PC-9 (cell line): ENCODE results near the gene ASRGL1. TPM values are rescaled to one million over a fixed set of nuclear protein-coding genes. Genes with fewer than 3 reads are reported as not detected.
A peak's percentile ranks its signal among the peaks of the same experiment; 100 is the strongest.
"Not testable (repeated sequence)": the region's sequence is repeated elsewhere in the genome, so short reads cannot be mapped to it uniquely, and the experiment has no call there.

Experiments used
- BruUV-seq: library from RNA; stranded (reverse); fragments of 400-500 nt; replicated peaks from 2 replicates; lab custom pipeline; 2021; lab: Mats Ljungman, UMichigan
- CTCF ChIA-PET: fragments of 300-600 bp; sonication (Branson Sonifier 250); formaldehyde crosslinking; loops from one replicate; lab custom pipeline; 2022; ENCODE audit warnings: antibody characterized with exemption; lab: Charles Lee
- POLR2A ChIA-PET: fragments of 300-600 bp; sonication (Branson Sonifier 250); formaldehyde crosslinking; loops from one replicate; lab custom pipeline; 2022; ENCODE audit warnings: antibody characterized with exemption; ENCODE audit not compliant: unreplicated experiment; lab: Charles Lee
- DNase-seq, 2 experiments: peaks; one replicate each; pipeline versions ENCODE4 v3.0.0 to v3.0.0-alpha.2; 2015 to 2022; ENCODE audit warnings: mixed read lengths in 1 of 2
- H2AFZ ChIP-seq: fragments of 200-600 bp; sonication (generic); 2 replicates; pipeline ENCODE4 v1.8.1; 2017; ENCODE audit warnings: antibody characterized with exemption
- H3F3A ChIP-seq: fragments of 200-600 bp; sonication (generic); 2 replicates; pipeline ENCODE4 v1.8.1; 2017; ENCODE audit warnings: antibody characterized with exemption, mild to moderate bottlenecking, low read depth; ENCODE audit not compliant: insufficient read depth
- H3K27ac ChIP-seq: fragments of 200-600 bp; sonication (generic); 2 replicates; pipeline ENCODE4 v1.6.1; 2016; ENCODE audit warnings: mixed run types
- H3K27me3 ChIP-seq: fragments of 200-600 bp; sonication (generic); 2 replicates; pipeline ENCODE4 v1.6.1; 2016; ENCODE audit warnings: low read depth, mixed run types; ENCODE audit not compliant: insufficient read depth
- H3K36me3 ChIP-seq: fragments of 200-600 bp; sonication (generic); 2 replicates; pipeline ENCODE4 v1.6.1; 2016; ENCODE audit warnings: low read depth, mixed run types
- H3K4me1 ChIP-seq: fragments of 200-600 bp; sonication (generic); replicated peaks from 2 replicates; pipeline ENCODE4 v1.6.1; 2016; ENCODE audit warnings: mixed run types; ENCODE audit not compliant: insufficient read depth
- H3K4me2 ChIP-seq: fragments of 200-600 bp; sonication (generic); 2 replicates; pipeline ENCODE4 v1.6.1; 2017; ENCODE audit warnings: mixed run types
- H3K4me3 ChIP-seq: fragments of 200-600 bp; sonication (generic); 2 replicates; pipeline ENCODE4 v1.6.1; 2016; ENCODE audit warnings: mixed run types
- H3K79me2 ChIP-seq: fragments of 200-600 bp; sonication (generic); 2 replicates; pipeline ENCODE4 v1.6.1; 2017; ENCODE audit warnings: low read depth, mixed run types
- H3K9me2 ChIP-seq: fragments of 200-600 bp; sonication (generic); 2 replicates; pipeline ENCODE4 v1.8.1; 2017; ENCODE audit warnings: mild to moderate bottlenecking; ENCODE audit not compliant: insufficient read depth
- H3K9me3 ChIP-seq: fragments of 200-600 bp; sonication (generic); 2 replicates; pipeline ENCODE4 v1.8.1; 2016; ENCODE audit warnings: low read depth; ENCODE audit not compliant: insufficient read depth
- H4K20me1 ChIP-seq: fragments of 200-600 bp; sonication (generic); 2 replicates; pipeline ENCODE4 v1.8.1; 2017; ENCODE audit not compliant: insufficient read depth
- EZH2 ChIP-seq: fragments of 200-600 bp; sonication (generic); IDR thresholded peaks from 2 replicates; pipeline ENCODE4 v1.8.0; 2017; ENCODE audit warnings: antibody characterized with exemption, low read depth
- intact Hi-C: fragments of 100-400 bp; cut with micrococcal nuclease; formaldehyde crosslinking; loops from one replicate; pipeline ENCODE4 v1.10.0; 2022; ENCODE audit not compliant: unreplicated experiment
- total RNA-seq: library from RNA; stranded (reverse); gene quantifications from 2 replicates; pipeline ENCODE4 v1.2.3, GENCODE V29; 2021
- TF ChIP-seq, protein P1 (sequence below): fragments of 200-600 bp; sonication (generic); conservative IDR thresholded peaks from 2 replicates; pipeline ENCODE4 v1.6.1; 2017; ENCODE audit warnings: mixed run types, antibody characterized with exemption, mild to moderate bottlenecking, moderate library complexity

The ASRGL1 gene
- total RNA-seq, 1 experiment from 2014 or later = 8.4 TPM

- Histone ChIP-seq H2AFZ (peak overlapping the region; percentile 79), H3K4me2 (peak overlapping the region; percentile 84), H3K27me3 (peaks cover 53% of the 10 kb centered on the region), H3K9me2 (no peaks in the 10 kb centered on the region), H3K4me1 (no peaks in the 10 kb centered on the region), H3K36me3 (no peaks in the 10 kb centered on the region), H3K9me3 (no peaks in the 10 kb centered on the region), H3F3A (no peaks in the 10 kb centered on the region), H3K4me3 (peak overlapping the region; percentile 60; the same call in 1 of the 2 replicates), H4K20me1 (no peaks in the 10 kb centered on the region), H3K79me2 (no peaks in the 10 kb centered on the region), H3K27ac (no peak overlapping the region)
- no TSS peak for BruUV-seq
- ChIA-PET POLR2A (no interaction called here), CTCF (interaction anchor here (0.6 to 0.9 kb wide), 5 partner anchors 23 to 440 kb away, joined by 3 to 6 read pairs (median 5); no protein-coding TSS in a partner anchor)
- DNase-seq = no peak
- intact Hi-C loops = no loop called here
- TF ChIP-seq, protein P1, sequence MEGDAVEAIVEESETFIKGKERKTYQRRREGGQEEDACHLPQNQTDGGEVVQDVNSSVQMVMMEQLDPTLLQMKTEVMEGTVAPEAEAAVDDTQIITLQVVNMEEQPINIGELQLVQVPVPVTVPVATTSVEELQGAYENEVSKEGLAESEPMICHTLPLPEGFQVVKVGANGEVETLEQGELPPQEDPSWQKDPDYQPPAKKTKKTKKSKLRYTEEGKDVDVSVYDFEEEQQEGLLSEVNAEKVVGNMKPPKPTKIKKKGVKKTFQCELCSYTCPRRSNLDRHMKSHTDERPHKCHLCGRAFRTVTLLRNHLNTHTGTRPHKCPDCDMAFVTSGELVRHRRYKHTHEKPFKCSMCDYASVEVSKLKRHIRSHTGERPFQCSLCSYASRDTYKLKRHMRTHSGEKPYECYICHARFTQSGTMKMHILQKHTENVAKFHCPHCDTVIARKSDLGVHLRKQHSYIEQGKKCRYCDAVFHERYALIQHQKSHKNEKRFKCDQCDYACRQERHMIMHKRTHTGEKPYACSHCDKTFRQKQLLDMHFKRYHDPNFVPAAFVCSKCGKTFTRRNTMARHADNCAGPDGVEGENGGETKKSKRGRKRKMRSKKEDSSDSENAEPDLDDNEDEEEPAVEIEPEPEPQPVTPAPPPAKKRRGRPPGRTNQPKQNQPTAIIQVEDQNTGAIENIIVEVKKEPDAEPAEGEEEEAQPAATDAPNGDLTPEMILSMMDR = no peak
- no peak for TF ChIP-seq EZH2
Observed at GRCh38 chr11:62338218-62338617, 970 bp downstream of the ASRGL1 start.

DNA sequence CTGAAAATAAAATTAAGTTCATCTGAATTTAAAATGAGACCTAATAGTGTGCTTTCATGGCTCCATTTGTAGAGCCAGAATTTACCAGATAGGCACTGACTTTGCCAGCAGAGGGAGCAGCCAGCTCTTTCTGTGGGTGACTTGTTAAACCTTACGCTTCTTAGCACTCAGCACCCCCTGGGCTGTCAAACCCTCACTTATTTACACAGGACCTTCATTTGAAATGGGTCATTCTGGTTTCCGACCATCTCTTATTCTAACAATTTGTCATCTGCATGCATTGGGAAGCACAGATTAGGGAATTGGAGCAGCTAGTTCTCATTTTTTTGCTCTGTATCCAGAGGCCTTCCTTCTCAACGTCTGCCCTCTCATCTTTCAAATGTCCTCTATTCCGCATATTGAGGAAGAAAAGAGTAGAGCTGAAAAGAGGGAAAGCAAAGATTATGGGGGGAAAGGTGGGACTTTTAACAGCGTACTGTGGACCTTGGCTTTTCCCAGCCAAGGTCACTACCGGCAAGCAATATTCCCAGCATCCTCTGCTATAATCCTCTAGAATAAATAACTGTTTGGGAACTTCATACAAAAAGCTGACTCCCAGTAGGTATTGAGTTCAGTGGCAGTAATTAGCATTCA is 3.1 kb downstream of the ASRGL1 start:
- no peaks in the 10 kb centered on the region for H3K4me1 ChIP-seq
- H3K9me3 ChIP-seq = no peaks in the 10 kb centered on the region
- no TSS peak for BruUV-seq
- H3K4me2 ChIP-seq = no peak overlapping the region
- H3K79me2 ChIP-seq = no peaks in the 10 kb centered on the region
- H4K20me1 ChIP-seq = no peaks in the 10 kb centered on the region
- no peak overlapping the region for H3K27ac ChIP-seq
- DNase-seq = peak in 1 of 2 experiments; percentile 18
- H3K27me3 ChIP-seq = peaks cover 31% of the 10 kb centered on the region
- H3F3A ChIP-seq = no peaks in the 10 kb centered on the region
- TF ChIP-seq EZH2 = no peak
- TF ChIP-seq, protein P1 = peak; percentile 77
- no peaks in the 10 kb centered on the region for H3K36me3 ChIP-seq
- H3K9me2 ChIP-seq = no peaks in the 10 kb centered on the region
- CTCF ChIA-PET = interaction anchor here (0.6 to 0.8 kb wide), 4 partner anchors 13 to 199 kb away, joined by 3 to 8 read pairs (median 4); no protein-coding TSS in a partner anchor
- H3K4me3 ChIP-seq = no peak overlapping the region
- H2AFZ ChIP-seq = no peak overlapping the region
- intact Hi-C loops = loop anchor here (1.0 kb wide), 1 partner anchor 38 kb away; no protein-coding TSS in a partner anchor
- POLR2A ChIA-PET = no interaction called here

- Histone ChIP-seq H3K79me2 (no peaks in the 10 kb centered on the region), H2AFZ (no peak overlapping the region), H3K9me3 (no peaks in the 10 kb centered on the region), H3K4me2 (no peak overlapping the region), H3K4me3 (no peak overlapping the region), H3F3A (no peaks in the 10 kb centered on the region), H3K9me2 (no peaks in the 10 kb centered on the region), H3K4me1 (no peaks in the 10 kb centered on the region), H3K27ac (no peak overlapping the region), H4K20me1 (no peaks in the 10 kb centered on the region), H3K36me3 (no peaks in the 10 kb centered on the region), H3K27me3 (peaks cover 19% of the 10 kb centered on the region)
- BruUV-seq = no TSS peak
- intact Hi-C loops = no loop called here
- ChIA-PET POLR2A (no interaction called here), CTCF (interaction anchor here (0.7 kb wide), 4 partner anchors 36 to 461 kb away, joined by 3 to 11 read pairs (median 9); no protein-coding TSS in a partner anchor)
- no peak for DNase-seq
- TF ChIP-seq EZH2 = no peak
- TF ChIP-seq, protein P1 = no peak
Observed at GRCh38 chr11:62341588-62341987, 4.3 kb downstream of the ASRGL1 start.

DNA sequence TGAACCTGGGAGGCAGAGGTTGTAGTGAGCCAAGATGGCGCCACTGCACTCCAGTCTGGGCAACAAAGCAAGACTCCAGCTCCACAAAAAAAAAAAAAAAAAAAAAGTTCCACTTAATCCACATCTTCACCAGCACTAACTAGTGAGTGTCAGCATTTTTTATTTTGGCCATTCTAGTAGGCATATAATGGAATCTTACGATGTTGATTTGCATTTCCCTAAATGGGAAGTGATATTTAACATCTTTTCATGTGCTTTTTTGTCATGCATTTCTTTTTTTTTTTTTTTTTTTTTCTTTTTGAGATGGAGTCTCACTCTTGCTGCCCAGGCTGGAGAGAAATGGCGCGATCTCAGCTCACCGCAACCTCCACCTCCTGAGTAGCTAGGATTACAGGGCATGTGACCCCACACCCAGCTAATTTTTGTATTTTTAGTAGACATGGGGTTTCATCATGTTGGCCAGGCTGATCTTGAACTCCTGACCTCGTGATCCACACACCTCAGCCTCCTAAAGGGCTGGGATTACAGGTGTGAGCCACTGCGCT is 6.5 kb downstream of the ASRGL1 start:
- H3K36me3 ChIP-seq, H3K27ac ChIP-seq, BruUV-seq, H3K4me3 ChIP-seq, CTCF ChIA-PET, H3K27me3 ChIP-seq, H3K4me2 ChIP-seq, DNase-seq, H3F3A ChIP-seq, H3K9me3 ChIP-seq, H2AFZ ChIP-seq, H3K4me1 ChIP-seq, H3K9me2 ChIP-seq, H3K79me2 ChIP-seq, H4K20me1 ChIP-seq, intact Hi-C loops, POLR2A ChIA-PET: not testable (repeated sequence)
